Stimulated activated CD4-positive, alpha-beta T cell treated with anti-CD3 and anti-CD28 coated beads, Interleukin-4, amount 100 ng/mL, for 48 hours (primary cell): ENCODE measurements around the gene GNAQ.
"Not testable (repeated sequence)": the region's sequence is repeated elsewhere in the genome, so short reads cannot be mapped to it uniquely, and the experiment has no call there.

Source experiments
- DNase-seq, 2 donors: peaks; one replicate each; pipeline ENCODE4 v3.0.0-alpha.2; 2020; ENCODE audit warnings: low read depth in 2 of 2

The GNAQ gene

GRCh38 chr9:77735494-77735893 is 296.1 kb downstream of the GNAQ start:
- no peak for DNase-seq

DNA sequence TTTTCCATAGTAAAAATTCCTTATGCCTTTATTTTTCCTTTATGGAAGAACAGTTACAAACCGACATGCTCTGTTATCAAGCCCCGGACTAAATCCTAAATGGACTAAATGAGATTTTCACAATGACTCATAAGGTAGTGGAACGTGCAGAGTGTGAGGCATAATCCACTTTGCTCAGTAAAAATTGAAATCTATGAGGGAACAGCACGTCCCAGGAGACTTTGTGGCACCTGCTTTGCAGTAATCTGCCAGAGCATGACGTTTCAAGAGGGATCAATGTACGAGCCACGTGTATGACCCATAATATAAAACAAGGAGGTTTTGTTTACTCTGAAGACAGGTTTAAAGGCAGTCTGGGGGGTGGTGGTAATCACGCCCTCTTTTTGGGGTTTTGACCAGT is 299.7 kb downstream of the GNAQ start:
- DNase-seq: no peak

DNA sequence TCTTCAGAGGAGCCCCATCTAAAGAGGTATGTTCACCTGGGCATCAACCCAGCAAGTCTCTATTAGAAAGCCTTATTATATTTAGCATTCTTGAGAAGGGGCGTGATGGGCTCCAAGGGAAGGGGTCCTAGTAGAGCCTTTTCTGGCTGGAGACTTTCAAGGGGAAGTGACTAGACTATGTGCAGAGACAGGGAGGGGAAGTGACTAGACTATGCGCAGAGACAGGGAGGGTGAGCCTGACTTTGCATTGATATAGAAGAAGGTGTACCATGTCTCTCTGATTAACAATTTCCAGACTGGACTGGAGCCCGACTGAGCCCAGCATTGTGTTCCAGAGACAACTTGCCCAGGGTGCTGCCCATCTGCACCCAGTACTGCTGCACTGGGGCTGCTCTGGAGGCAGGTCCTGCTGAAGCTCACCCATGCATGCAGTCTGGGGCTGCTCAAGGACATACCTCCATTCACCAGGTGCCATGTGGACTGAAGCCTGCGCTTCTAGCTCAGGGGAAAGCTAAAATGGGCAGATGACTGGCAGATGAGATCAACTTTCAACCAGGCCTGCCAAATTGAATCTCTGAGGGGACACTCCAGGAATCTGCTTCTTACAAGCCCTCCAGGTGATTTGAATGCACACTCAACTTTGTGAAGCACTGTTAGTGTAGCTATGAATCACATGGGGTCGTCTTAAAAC is 300.5 kb downstream of the GNAQ start:
- no peak for DNase-seq

GRCh38 chr9:77729177-77729576 is 302.4 kb downstream of the GNAQ start:
- DNase-seq: no peak

GRCh38 chr9:77726814-77727213 is 304.8 kb downstream of the GNAQ start:
- no peak for DNase-seq

GRCh38 chr9:77726289-77726688 is 305.3 kb downstream of the GNAQ start:
- no peak for DNase-seq

- DNase-seq: no peak
Observed at GRCh38 chr9:77725820-77726219, 305.8 kb downstream of the GNAQ start.

DNA sequence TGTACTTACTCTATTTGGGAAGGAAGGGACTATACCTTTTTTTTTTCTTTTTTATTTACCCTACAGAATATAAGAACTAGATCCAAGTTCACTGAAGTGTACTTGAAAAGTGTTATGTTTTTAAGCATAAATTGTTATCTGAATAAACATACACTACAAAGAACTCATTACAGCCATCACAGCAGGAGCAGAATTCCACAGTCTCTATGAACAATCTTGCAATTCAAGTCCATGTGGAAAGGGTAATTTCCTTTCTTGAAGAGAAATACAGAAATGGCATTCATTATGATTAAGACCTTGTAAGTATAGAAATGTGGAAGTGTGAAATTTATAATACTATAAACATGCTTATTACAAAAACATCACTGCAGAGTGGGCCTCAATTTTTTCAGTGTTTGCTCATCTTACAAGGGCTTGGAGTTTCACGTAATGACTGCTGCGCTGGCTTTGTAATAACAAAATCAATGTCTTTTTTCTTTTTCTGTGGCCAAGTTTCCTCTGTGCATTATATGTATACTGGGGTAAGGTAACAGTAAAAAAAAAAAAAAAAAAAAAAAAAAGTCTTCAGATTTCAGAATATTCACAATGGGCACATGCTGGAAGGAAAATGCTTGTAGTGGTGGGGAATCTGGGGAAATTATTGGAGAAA is 306.4 kb downstream of the GNAQ start:
- no peak for DNase-seq

DNA sequence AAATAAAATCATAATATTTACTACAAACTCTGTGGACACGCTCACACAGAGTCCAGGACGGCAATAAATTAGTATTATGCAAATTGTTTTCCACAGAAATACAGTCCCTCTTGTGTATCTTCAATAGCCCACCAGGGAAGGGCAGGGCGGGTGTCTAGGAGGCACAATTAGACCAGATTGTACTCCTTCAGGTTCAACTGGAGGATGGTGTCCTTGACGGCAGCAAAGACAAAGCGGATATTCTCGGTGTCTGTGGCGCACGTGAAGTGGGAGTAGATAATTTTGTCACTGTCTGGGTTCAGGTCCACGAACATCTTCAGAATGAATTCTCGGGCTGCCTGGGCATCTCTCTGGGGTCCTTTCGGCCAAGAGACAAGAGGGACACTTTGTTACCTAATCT is 310.5 kb downstream of the GNAQ start:
- not testable (repeated sequence) for DNase-seq

DNA sequence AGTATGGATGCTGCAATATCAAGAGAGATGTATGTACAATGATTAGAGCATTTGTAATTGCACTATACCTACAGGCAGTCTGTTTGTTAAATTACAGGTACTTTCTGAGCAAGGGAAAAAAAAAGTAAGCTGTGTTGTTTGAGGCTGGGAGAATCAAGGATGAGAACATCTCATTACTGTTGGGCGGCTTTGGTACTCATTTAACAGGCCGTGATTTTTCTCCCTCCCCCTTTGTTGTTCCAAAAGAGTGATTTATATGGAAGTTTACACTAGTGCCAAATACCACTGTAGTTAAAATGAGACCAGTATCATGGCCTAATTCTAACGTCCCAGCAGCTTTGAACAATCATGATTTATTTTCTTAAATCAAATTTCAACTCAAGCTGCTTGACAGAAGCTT is 312.3 kb downstream of the GNAQ start:
- no peak for DNase-seq

GRCh38 chr9:77718298-77718640 is 313.3 kb downstream of the GNAQ start:
- not testable (repeated sequence) for DNase-seq

- not testable (repeated sequence) for DNase-seq
Observed at GRCh38 chr9:77717608-77718297, 313.9 kb downstream of the GNAQ start.

DNA sequence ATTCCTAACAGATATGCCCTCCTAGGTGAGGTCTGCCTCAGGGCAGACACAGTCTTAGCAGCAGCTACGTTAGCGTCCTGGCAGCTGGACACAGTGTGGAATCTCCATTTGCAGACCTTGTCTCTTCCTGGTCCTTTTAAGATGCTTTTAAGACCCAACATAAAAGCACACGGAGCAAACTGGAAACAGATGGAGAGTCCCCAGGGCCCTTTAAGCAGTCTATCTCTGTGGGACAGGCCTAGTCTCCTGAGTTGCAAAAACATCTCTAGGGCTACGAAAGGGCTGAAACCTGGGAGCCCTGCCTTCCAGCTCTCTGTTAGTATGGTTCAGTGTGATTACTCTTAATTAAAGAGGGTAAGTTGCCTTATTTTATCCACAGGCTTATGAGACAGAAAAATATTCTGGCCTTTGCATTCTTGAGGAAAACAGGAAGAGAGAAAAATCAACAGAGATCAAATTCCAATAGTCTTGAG is 317.5 kb downstream of the GNAQ start:
- DNase-seq: no peak

- no peak for DNase-seq
Observed at GRCh38 chr9:77712533-77713130, 319.0 kb downstream of the GNAQ start.

DNA sequence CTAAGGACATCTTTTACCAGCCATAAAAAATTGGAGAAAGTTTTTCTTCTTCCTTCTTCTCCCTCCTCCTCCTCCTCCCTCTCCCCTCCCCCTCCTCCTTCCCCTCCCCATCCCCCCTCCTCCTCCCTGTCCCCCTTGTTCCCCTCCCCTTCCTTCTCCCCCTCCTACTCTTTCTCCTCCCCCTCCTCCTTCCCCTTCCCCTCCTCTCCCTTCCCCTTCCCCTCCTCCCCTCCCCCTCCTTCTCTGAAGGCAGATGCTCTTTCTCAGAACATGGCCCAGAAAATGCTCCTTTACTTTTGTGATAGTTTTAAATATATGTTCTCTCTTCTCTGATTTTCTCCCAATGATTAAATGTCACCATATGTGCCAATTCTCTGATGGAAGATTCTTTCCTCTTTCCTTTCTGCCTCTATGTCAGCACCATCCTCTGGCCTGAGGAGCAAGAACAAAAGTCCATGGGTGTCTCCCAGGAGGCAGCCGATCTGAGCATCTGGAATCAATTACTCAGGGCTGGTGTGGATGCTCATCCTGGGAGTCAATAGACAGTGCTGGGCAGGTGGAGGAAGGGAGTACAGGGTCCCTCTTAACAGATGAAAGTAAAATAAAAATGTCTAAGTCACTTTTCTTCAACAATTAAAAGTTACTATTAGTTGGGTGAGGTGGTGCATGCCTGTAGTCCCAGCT is 320.5 kb downstream of the GNAQ start:
- DNase-seq: no peak

DNA sequence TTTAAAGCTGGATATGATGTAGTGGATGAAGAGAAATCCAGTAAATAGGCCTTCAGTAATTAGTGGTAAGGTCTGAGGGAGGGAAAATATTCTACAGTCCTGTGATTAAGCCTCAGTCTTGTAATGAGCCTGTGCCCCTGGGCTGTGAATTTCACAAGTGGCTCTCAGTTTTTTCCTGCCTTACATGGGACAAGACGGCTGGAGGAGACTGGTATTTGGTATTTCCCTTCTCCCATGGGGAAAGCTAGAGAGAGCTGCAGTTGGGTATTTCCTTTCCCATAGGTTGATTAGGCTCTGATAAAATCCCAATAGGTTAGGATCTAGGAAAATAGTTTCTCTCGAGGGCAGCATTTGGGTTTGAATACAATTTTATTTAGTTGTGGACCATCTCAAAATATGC is 321.3 kb downstream of the GNAQ start:
- DNase-seq: no peak

GRCh38 chr9:77708064-77708815 is 323.4 kb downstream of the GNAQ start:
- no peak for DNase-seq

GRCh38 chr9:77707383-77708063 is 324.1 kb downstream of the GNAQ start:
- DNase-seq: no peak

- no peak for DNase-seq
Observed at GRCh38 chr9:77705636-77706035, 326.0 kb downstream of the GNAQ start.

DNA sequence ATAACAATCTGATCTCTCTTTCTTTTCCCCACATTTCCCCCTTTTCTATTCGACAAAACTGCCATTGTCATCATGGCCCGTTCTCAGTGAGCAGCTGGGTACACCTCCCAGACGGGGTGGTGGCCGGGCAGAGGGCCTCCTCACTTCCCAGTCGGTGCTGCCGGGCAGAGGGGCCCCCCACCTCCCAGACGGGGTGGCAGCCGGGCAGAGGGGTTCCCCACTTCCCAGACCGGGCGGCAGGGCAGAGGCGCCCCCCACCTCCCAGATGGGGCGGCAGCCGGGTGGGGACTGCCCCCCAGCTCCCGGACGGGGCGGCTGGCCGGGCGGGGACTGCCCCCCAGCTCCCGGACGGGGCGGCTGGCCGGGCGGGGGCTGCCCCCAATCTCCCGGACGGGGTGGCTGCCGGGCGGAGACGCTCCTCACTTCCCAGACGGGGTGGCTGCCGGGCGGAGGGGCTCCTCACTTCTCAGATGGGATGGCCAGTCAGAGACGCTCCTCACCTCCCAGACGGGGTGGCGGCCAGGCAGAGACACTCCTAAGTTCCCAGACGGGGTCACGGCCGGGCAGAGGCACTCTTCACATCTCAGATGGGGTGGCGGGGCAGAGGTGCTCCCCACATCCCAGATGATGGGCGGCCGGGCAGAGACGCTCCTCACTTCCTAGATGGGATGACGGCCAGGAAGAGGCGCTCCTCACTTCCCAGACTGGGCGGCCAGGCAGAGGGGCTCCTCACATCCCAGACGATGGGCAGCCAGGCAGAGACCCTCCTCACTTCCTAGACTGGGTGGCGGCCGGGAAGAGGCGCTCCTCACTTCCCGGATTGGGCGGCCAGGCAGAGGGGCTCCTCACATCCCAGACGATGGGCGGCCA is 328.9 kb downstream of the GNAQ start:
- DNase-seq: not testable (repeated sequence)
